ENCODE measurements around the gene USP43. TPM values are rescaled to one million over a fixed set of nuclear protein-coding genes. Genes with fewer than 3 reads are reported as not detected.
"Not testable (repeated sequence)": the region's sequence is repeated elsewhere in the genome, so short reads cannot be mapped to it uniquely, and the experiment has no call there.

Gene USP43
- total RNA-seq, 4 donors from 2014 or later: 14.9 to 26.9 (median 20.0) TPM

DNA sequence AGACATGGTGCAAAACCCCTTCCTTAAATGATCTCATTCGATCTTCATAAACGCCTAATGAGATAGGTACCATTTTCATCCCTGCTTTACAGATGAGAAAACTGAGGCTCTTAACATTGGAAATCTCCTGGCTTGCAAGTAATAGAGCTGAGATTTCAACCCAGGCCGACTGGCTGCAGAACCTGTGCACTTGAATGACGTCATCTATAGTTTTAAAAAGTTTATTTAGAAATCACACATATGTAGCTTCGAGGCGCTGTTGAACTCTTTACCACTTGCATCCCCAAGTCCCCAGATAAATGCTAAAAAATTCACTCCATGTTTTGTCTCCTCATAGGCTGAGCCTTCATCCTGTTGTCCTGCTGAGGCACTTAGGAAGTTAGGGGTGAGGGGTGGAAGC lies 38.9 kb upstream of the USP43 start:
- 77 to 90% methylated on average over 4 to 6 of the region's 6 CpGs for WGBS, 2 donors (ENCODE audit: low coverage in 1 of 2)
- Histone ChIP-seq H3K27ac (no peak overlapping the region), H3K4me1 (no peaks in the 10 kb centered on the region), H3K27me3 (no peaks in the 10 kb centered on the region), H3K4me3 (no peak overlapping the region), H3K9me3 (no peaks in the 10 kb centered on the region), H3K36me3 (no peaks in the 10 kb centered on the region)
- TF ChIP-seq POLR2AphosphoS5 (IDR thresholded peaks at IDR 0.05) (no peak), EP300 (IDR thresholded peaks at IDR 0.05; ENCODE audit: low read depth) (no peak), POLR2A (IDR thresholded peaks at IDR 0.05) (no peak)
- TF ChIP-seq, protein P1, sequence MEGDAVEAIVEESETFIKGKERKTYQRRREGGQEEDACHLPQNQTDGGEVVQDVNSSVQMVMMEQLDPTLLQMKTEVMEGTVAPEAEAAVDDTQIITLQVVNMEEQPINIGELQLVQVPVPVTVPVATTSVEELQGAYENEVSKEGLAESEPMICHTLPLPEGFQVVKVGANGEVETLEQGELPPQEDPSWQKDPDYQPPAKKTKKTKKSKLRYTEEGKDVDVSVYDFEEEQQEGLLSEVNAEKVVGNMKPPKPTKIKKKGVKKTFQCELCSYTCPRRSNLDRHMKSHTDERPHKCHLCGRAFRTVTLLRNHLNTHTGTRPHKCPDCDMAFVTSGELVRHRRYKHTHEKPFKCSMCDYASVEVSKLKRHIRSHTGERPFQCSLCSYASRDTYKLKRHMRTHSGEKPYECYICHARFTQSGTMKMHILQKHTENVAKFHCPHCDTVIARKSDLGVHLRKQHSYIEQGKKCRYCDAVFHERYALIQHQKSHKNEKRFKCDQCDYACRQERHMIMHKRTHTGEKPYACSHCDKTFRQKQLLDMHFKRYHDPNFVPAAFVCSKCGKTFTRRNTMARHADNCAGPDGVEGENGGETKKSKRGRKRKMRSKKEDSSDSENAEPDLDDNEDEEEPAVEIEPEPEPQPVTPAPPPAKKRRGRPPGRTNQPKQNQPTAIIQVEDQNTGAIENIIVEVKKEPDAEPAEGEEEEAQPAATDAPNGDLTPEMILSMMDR (IDR thresholded peaks at IDR 0.05): no peak
- DNase-seq: no peak
- intact Hi-C loops (cut with DNase I; ENCODE audit: low total_unique reads): no loop called here
- in situ Hi-C loops (cut with MboI; ENCODE audit: low pct_ligation_motif_present in 1 of 4, low pct_unique_long_range_greater_than_20kb in 1 of 4, low sequenced_read_pairs in 3 of 4): no loop called here

DNA sequence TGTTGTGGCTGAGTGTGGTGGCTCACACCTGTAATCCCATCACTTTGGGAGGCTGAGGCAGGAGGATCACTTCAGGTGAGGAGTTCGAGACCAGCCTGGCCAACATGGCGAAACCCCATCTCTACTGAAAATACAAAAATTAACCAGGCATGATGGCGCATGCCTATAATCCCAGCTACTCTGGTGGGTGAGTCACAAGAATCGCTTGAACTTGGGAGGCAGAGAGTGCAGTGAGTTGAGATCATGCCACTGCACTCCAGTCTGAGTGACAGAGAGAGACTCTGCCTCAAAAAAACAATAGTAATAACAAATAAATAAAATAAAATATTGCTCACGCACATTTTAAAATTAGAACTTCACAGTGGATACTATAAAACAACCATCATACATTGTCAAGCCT lies 38.3 kb upstream of the USP43 start:
- intact Hi-C loops (cut with DNase I; ENCODE audit: low total_unique reads); H3K36me3 ChIP-seq; DNase-seq; in situ Hi-C loops (cut with MboI; ENCODE audit: low pct_ligation_motif_present in 1 of 4, low pct_unique_long_range_greater_than_20kb in 1 of 4, low sequenced_read_pairs in 3 of 4); H3K27me3 ChIP-seq; H3K9me3 ChIP-seq; H3K4me1 ChIP-seq; H3K27ac ChIP-seq; H3K4me3 ChIP-seq: not testable (repeated sequence)
- 55 to 69% methylated on average over 3 to 5 of the region's 5 CpGs for WGBS, 2 donors (ENCODE audit: low coverage in 1 of 2)

DNA sequence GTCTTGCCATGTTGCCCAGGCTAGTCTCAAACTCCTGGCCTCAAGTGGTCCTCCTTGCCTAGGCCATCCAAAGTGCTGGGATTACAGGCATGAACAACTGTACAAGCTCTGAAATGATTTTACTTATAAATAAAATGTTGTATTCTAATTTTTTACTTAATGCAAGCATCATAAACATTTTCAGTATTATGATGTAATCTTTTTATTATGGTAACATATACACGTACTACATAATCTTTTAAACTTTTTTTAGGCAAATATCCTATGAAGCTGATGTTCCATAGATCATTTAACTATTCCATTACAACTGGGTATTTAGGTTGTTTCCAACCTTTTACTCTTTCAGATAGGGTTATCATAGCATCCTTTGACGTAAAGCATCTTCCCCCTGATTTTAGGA lies 33.8 kb upstream of the USP43 start:
- no peak overlapping the region for H3K4me3 ChIP-seq
- no peak for DNase-seq
- no peak for TF ChIP-seq EP300 (IDR thresholded peaks at IDR 0.05; ENCODE audit: low read depth)
- no peak for TF ChIP-seq POLR2A (IDR thresholded peaks at IDR 0.05)
- TF ChIP-seq, protein P1 (IDR thresholded peaks at IDR 0.05): no peak
- TF ChIP-seq POLR2AphosphoS5 (IDR thresholded peaks at IDR 0.05): no peak
- 45 to 65% methylated on average over 1 to 2 of the region's 2 CpGs for WGBS, 2 donors (ENCODE audit: low coverage in 1 of 2)
- no peaks in the 10 kb centered on the region for H3K4me1 ChIP-seq
- H3K27me3 ChIP-seq: no peaks in the 10 kb centered on the region
- H3K27ac ChIP-seq: no peak overlapping the region
- intact Hi-C loops (cut with DNase I; ENCODE audit: low total_unique reads) (no loop called here), in situ Hi-C loops (cut with MboI; ENCODE audit: low pct_ligation_motif_present in 1 of 4, low pct_unique_long_range_greater_than_20kb in 1 of 4, low sequenced_read_pairs in 3 of 4) (no loop called here)
- H3K9me3 ChIP-seq: no peaks in the 10 kb centered on the region
- no peaks in the 10 kb centered on the region for H3K36me3 ChIP-seq

DNA sequence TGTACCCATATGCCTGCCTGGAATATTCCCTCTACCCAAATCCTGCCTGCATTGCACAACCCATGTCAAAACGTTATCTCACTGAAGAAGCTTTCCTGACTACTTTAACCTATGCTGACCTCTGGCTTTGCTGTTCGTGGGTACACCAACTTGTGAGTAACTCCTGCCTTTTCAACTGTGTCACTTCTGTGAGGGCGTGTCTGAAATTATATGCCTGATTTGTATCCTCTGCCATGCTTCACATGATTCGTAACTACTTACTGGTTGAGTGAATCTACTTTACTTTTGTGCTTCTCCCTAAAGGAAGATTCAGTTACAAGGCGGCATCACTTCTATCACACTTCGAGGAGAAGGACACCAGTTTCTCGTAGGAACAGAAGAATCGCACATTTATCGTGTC lies 33.3 kb upstream of the USP43 start:
- no peaks in the 10 kb centered on the region for H3K9me3 ChIP-seq

DNA sequence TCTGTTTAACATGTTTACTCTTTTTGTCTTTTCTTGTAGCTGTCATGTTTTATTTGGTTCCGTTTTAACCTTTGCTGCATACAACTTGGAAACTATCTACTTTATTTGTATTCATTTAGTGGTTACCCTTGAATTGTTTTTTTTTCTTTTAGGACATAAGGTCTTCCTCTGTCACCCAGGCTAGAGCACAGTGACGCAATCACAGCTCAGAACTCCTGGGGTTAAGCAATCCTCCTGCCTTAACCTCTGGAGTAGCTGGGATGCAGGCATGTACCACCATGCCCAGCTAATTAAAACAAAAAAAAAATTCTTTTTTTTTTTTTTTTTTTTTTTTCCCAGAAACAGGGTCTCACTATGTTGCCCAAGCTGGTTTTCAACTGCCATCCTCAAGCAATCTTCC lies 29.8 kb upstream of the USP43 start:
- TF ChIP-seq, protein P1 (IDR thresholded peaks at IDR 0.05): no peak
- TF ChIP-seq POLR2A (IDR thresholded peaks at IDR 0.05) (no peak), POLR2AphosphoS5 (IDR thresholded peaks at IDR 0.05) (no peak), EP300 (IDR thresholded peaks at IDR 0.05; ENCODE audit: low read depth) (no peak)
- Histone ChIP-seq H3K4me3 (no peak overlapping the region), H3K36me3 (no peaks in the 10 kb centered on the region), H3K9me3 (no peaks in the 10 kb centered on the region), H3K4me1 (no peaks in the 10 kb centered on the region), H3K27ac (no peak overlapping the region), H3K27me3 (no peaks in the 10 kb centered on the region)
- no peak for DNase-seq
- in situ Hi-C loops (cut with MboI; ENCODE audit: low pct_ligation_motif_present in 1 of 4, low pct_unique_long_range_greater_than_20kb in 1 of 4, low sequenced_read_pairs in 3 of 4) (no loop called here), intact Hi-C loops (cut with DNase I; ENCODE audit: low total_unique reads) (no loop called here)
- WGBS, 2 donors (ENCODE audit: low coverage in 1 of 2): 0 to 34% methylated on average over 1 to 2 of the region's 2 CpGs

More for the DNA sequence above, 33.3 kb upstream of the USP43 start:
- no peaks in the 10 kb centered on the region for H3K27me3 ChIP-seq
- no peaks in the 10 kb centered on the region for H3K4me1 ChIP-seq
- H3K36me3 ChIP-seq: no peaks in the 10 kb centered on the region
- 72 to 83% methylated on average over 7 to 9 of the region's 9 CpGs for WGBS, 2 donors (ENCODE audit: low coverage in 1 of 2)
- intact Hi-C loops (cut with DNase I; ENCODE audit: low total_unique reads): no loop called here
- in situ Hi-C loops (cut with MboI; ENCODE audit: low pct_ligation_motif_present in 1 of 4, low pct_unique_long_range_greater_than_20kb in 1 of 4, low sequenced_read_pairs in 3 of 4): no loop called here
- H3K4me3 ChIP-seq: no peak overlapping the region
- TF ChIP-seq, protein P1 (IDR thresholded peaks at IDR 0.05): no peak
- TF ChIP-seq POLR2A (IDR thresholded peaks at IDR 0.05): no peak
- no peak for TF ChIP-seq POLR2AphosphoS5 (IDR thresholded peaks at IDR 0.05)
- no peak for TF ChIP-seq EP300 (IDR thresholded peaks at IDR 0.05; ENCODE audit: low read depth)
- no peak for DNase-seq
- no peak overlapping the region for H3K27ac ChIP-seq

All from transverse colon (tissue), 4 donors.